ENCODE measurements around the gene CCDC146.

The CCDC146 gene

DNA sequence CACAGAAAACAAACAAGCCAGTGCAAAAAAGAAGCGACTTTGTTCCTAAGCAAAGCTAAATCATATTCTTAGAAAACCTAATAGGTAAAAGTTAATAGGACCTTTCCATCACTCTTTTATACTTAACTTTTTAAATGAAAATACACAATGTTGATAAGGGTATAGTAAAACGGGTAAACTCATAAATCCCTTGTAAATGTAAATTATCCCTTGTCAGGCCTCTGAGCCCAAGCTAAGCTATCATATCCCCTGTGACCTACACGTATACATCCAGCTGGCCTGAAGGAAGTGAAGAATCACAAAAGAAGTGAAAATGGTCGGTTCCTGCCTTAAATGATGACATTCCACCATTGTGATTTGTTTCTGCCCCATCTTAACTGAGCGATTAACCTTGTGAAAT is 217.3 kb downstream of the CCDC146 start:
- DNase-seq (ENCODE audit: low read depth), result no peak
- H3K4me3 ChIP-seq (ENCODE audit: low read depth, low read length), result no peak overlapping the region
